Germinal center (tissue), 1 donor: ENCODE data around the gene NPIPB6.

Experiments
- DNase-seq: peaks from one replicate; pipeline ENCODE4 v3.0.0; 2012; ENCODE audit warnings: mixed read lengths, low spot score

NPIPB6 gene

GRCh38 chr16:28321700-28322411 is 41.5 kb downstream of the NPIPB6 start:
- DNase-seq = peak; percentile 59

DNA sequence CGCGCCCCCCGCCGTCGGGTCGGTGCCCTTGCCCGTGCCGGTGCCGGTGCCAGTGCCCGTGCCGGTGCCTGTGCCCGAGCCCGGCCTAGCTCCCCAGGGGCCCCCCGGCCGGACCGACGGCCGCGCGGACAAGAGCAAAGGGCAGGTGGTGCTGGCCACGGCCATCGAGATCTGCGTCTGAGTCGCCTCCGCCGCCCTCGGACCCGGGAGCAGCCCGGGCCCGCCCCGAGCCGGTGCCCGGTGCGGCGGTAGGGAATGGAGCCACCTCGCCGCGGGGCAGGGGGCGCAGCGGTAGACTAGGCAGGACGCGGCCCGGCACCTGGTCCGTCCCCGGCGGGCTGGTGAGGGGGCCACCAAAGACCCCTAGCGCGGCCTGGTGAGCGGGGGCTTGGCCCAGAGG is 42.6 kb downstream of the NPIPB6 start:
- no peak for DNase-seq

GRCh38 chr16:28320023-28320561 is 43.2 kb downstream of the NPIPB6 start:
- no peak for DNase-seq

GRCh38 chr16:28319476-28320022 is 43.8 kb downstream of the NPIPB6 start:
- no peak for DNase-seq

DNA sequence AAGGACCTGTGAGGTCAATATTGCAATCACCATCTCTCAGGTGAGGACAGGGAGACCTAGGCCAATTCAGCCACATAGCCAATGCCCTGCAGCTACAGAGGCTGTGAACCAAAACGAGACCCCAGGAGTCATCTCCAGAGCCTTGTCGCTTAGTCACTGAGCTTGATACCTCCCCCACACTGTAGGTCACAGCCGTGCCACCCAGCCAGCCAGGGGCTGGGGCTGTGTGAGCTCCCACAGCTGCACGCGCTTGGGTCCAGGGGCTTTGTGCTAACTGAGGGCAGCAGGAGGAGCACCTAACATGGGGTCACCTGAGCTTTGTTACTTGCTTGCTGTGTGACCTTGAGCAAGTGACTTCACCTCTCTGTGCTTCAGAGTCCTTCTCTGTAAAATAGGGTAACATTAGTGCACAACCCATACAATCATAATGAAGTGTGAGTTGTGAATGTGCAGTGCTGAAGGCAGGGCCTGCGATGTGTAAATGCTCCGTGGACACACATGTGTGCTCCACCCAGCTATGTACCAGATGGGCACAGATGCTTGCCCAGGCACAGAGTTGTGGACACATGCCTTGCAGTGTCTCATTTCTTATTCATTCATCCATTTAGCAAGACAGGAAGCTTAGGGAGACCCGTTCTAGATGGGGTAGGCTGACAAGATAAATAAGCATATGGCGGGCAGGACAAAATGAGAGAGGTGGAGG is 45.1 kb downstream of the NPIPB6 start:
- DNase-seq = no peak

GRCh38 chr16:28317040-28317880 is 46.0 kb downstream of the NPIPB6 start:
- peak; percentile 69 for DNase-seq

DNA sequence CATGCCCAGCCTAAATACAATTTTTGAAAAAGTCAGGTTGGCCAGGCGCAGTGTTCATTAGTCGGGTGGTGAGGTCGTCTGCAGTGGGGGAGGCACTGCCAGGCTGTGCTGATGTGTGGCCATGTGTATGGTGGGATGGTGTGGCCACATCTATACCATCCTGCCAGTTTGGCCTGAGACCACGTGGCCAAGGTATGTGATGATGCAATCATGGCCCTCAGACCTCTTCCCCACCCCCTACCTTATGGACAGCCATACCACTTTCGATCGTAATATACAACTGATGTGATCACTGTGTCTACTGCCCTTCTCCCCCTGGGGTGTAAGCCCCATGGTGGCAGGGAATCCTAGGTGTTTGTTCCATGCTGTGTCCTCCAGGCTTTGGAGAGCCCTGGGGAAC is 47.3 kb downstream of the NPIPB6 start:
- no peak for DNase-seq

GRCh38 chr16:28313587-28313986 is 49.7 kb downstream of the NPIPB6 start:
- no peak for DNase-seq

DNA sequence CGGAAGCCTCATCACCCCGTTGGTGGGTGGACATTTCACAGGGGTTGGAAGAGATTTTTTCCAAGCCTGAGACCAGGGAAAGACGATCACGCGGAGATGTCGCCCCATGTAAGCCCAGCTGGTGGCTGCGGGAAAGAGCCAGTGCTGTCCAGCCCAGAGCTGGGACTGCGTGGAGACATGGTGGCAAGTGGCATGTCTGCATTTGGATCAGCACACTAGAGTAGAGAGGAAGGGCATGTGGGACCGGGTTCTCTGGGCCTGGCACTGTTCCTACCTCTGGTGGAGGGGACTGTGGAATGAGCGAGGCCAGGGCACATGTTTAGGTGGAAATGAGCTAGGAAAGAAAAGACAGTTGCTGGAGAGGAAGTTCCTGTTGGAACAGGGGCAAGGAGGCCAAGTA is 51.0 kb downstream of the NPIPB6 start:
- no peak for DNase-seq

DNA sequence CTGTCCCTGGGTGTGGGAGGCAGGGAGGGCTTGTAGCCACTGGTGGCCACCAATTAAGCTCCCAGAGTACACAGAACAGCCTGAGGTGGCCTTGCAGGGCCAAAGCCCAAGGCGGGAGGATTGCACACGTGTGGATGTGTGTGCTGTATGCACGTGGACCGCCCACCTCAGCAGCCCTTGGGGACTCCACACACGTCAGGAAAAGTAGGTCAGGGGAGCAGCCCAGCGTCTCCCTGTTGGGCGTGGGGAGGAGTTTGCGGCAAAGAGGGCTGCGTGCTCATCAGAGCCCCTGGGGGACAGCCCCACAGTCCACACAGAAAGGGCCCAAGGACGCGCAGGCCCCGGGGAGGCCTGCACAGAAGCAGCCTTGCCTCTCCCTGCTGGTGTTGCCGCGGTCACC is 51.4 kb downstream of the NPIPB6 start:
- no peak for DNase-seq

- DNase-seq = no peak
Observed at GRCh38 chr16:28311413-28311812, 51.9 kb downstream of the NPIPB6 start.

DNA sequence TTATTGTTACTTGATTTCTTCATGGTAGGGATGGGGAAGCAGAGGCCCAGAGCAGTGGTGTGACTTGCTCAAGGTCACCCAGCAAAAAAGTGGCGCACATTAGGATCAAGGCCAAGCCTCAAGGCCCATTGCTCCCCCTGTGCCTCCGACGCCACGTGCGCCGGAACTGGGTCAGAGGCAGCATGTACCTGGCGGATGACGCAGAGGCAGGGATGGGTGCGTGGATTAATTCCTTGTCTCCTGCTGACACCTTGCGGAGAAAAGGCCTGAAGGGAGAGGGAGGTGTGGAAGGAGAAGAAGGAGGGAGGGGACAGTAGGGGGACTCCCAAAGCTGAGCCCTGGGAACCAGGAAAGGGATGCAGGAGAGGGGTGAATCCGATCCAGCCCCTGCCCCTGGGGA is 52.5 kb downstream of the NPIPB6 start:
- DNase-seq = no peak

DNA sequence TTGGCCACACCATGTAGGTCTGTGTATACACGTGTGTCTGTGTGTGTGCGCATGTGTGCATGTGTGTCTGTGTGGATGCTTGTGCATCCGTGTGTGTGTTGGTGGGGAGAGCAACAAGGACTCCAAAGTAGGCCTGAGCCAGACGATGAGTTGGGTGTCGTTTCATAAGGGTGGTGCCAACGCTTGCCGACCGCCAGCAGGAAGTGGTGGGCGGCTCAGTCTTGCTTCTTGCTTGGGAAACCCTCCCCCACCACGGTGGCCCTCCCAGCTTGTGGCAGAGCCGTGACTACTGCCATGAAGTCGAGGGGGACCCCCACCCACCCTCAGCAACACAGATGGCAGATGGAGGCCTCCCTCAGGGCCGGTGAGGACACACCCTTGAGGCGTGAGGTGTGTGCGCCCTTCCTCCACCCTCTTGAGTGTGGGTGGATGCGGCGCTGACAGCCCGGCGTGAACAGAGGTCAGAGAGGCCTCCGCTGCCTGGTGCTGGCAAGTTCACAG is 53.4 kb downstream of the NPIPB6 start:
- no peak for DNase-seq

GRCh38 chr16:28308794-28309584 is 54.3 kb downstream of the NPIPB6 start:
- DNase-seq = no peak

GRCh38 chr16:28307936-28308335 is 55.4 kb downstream of the NPIPB6 start:
- no peak for DNase-seq

- DNase-seq = no peak
Observed at GRCh38 chr16:28304214-28304613, 59.1 kb downstream of the NPIPB6 start.

DNA sequence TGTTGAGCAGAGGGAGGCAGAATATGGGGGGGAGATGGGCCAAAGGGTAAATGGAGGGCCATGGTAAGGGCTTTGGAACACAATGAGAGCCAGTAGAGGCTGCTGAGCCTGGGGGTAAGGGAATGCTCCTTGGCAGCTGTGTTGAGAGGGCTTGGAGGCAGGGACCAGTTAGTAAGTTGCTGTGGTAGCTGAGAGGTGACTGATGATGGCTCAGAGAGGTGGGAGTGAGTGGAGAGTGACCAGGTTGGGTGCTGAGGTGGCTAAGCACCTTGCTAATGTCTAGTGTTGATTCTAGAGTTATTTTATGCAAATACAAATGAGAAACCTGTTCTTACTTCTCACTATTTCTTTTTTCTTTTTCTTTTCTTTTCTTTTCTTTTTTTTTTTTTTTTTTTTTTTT is 60.2 kb downstream of the NPIPB6 start:
- no peak for DNase-seq

- no peak for DNase-seq
Observed at GRCh38 chr16:28301620-28302019, 61.7 kb downstream of the NPIPB6 start.

GRCh38 chr16:28301154-28301553 is 62.2 kb downstream of the NPIPB6 start:
- no peak for DNase-seq

- DNase-seq = no peak
Observed at GRCh38 chr16:28300327-28300726, 63.0 kb downstream of the NPIPB6 start.

- no peak for DNase-seq
Observed at GRCh38 chr16:28298511-28298878, 64.8 kb downstream of the NPIPB6 start.
